Measurements from ENCODE around the gene EEFSEC.

- TF ChIP-seq CTCF (IDR thresholded peaks at IDR 0.05; ENCODE audit: poor library complexity, severe bottlenecking) (no peak), EP300 (conservative IDR thresholded peaks at IDR 0.05; ENCODE audit: poor library complexity, severe bottlenecking) (no peak), POLR2AphosphoS5 (IDR thresholded peaks at IDR 0.05) (no peak), EZH2 (IDR thresholded peaks at IDR 0.05; ENCODE audit: borderline replicate concordance, insufficient read depth, low read length, poor library complexity, severe bottlenecking) (no peak)
Observed at GRCh38 chr3:128422762-128423524, 269.7 kb downstream of the EEFSEC start.

Data from neural cell (in vitro differentiated cells).